Activated CD4-positive, alpha-beta memory T cell treated with anti-CD3 and anti-CD28 coated beads for 36 hours (primary cell): ENCODE results near the gene CACNA1D. TPM values are rescaled to one million over a fixed set of nuclear protein-coding genes. Genes with fewer than 3 reads are reported as not detected.

ENCODE experiments used
- CTCF ChIA-PET: fragments of 350-600 bp; sonication (Branson Sonifier 250); formaldehyde crosslinking; loops from one replicate; lab custom pipeline; 2021; ENCODE audit warnings: antibody characterized with exemption, inconsistent platforms; lab: Charles Lee
- POLR2A ChIA-PET: fragments of 350-600 bp; sonication (Branson Sonifier 250); formaldehyde crosslinking; loops from one replicate; lab custom pipeline; 2021; ENCODE audit warnings: antibody characterized with exemption; lab: Charles Lee
- DNase-seq: peaks from one replicate; pipeline ENCODE4 v3.0.0-alpha.2; 2020
- H3K27ac Mint-ChIP-seq: one replicate; pipeline ENCODE4 v1.8.0; 2021; ENCODE audit warnings: mixed read lengths
- H3K27me3 Mint-ChIP-seq: one replicate; pipeline ENCODE4 v1.8.0; 2021; ENCODE audit warnings: mixed read lengths
- H3K36me3 Mint-ChIP-seq: one replicate; pipeline ENCODE4 v1.8.0; 2021; ENCODE audit warnings: mixed read lengths
- H3K4me1 Mint-ChIP-seq: one replicate; pipeline ENCODE4 v1.8.0; 2021; ENCODE audit warnings: low read depth, mixed read lengths
- H3K4me3 Mint-ChIP-seq: one replicate; pipeline ENCODE4 v1.8.0; 2021; ENCODE audit warnings: mild to moderate bottlenecking, mixed read lengths
- H3K9me3 Mint-ChIP-seq: one replicate; pipeline ENCODE4 v1.8.0; 2021; ENCODE audit warnings: mixed read lengths
- intact Hi-C: fragments of 100-400 bp; cut with micrococcal nuclease; formaldehyde crosslinking; loops from one replicate; pipeline ENCODE4 v1.15.1; 2023
- total RNA-seq, 2 experiments: library from RNA; stranded (reverse); gene quantifications; one replicate each; pipeline ENCODE4 v1.2.3, GENCODE V29; 2021

Gene CACNA1D
- total RNA-seq, 2 experiments from 2014 or later: 0.24 to 0.53 TPM

DNA sequence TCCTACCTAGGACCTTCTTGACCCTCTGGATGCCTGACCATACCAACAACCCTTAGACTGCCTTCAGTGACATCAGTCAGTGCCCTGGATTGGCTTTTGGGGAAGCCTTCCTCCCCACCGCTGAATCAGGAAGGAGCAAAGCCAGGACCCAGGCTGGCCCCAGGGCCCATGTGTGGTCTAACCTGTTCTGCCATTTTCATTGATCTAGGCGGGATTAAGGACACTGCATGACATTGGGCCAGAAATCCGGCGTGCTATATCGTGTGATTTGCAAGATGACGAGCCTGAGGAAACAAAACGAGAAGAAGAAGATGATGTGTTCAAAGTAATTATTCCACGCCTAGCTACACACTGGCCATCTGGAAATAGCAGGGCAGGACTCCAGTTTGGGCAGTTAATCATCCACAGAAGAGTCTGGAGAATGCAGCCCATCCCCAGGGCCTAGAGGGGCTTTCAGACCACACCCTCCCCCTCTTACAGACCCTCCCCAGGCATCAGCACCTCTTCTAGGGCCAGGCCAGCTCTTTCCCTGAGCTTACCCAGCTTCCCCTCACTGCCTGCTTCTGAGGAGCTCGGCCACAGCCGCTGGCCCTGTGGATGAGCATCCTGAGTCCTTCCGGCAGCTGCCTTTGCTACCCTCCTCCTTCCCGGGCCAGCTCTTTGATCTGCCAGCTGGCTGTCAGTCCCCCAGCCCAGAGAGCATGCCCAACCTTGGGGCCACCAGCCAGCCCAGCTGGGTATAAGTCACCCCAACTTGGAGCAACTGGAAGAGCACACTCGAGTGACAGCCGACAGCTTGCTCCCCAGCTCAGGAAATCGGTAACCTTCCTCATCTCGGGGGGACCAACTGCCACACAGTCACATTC is 305.9 kb downstream of the CACNA1D start:
- Mint-ChIP-seq H3K27me3 (no peaks in the 10 kb centered on the region), H3K9me3 (no peaks in the 10 kb centered on the region), H3K4me3 (no peak overlapping the region), H3K27ac (no peak overlapping the region), H3K4me1 (no peaks in the 10 kb centered on the region), H3K36me3 (no peaks in the 10 kb centered on the region)
- POLR2A ChIA-PET: no interaction called here
- CTCF ChIA-PET: no interaction called here
- DNase-seq: no peak
- intact Hi-C loops: no loop called here

- ChIA-PET POLR2A (no interaction called here), CTCF (no interaction called here)
- intact Hi-C loops: no loop called here
- H3K27ac Mint-ChIP-seq: no peak overlapping the region
- peaks cover under 1% of the 10 kb centered on the region for H3K27me3 Mint-ChIP-seq
- DNase-seq: no peak
- no peaks in the 10 kb centered on the region for H3K9me3 Mint-ChIP-seq
- no peak overlapping the region for H3K4me3 Mint-ChIP-seq
- H3K36me3 Mint-ChIP-seq: no peaks in the 10 kb centered on the region
- H3K4me1 Mint-ChIP-seq: no peaks in the 10 kb centered on the region
Measured at GRCh38 chr3:53801319-53801718, 306.9 kb downstream of the CACNA1D start.

DNA sequence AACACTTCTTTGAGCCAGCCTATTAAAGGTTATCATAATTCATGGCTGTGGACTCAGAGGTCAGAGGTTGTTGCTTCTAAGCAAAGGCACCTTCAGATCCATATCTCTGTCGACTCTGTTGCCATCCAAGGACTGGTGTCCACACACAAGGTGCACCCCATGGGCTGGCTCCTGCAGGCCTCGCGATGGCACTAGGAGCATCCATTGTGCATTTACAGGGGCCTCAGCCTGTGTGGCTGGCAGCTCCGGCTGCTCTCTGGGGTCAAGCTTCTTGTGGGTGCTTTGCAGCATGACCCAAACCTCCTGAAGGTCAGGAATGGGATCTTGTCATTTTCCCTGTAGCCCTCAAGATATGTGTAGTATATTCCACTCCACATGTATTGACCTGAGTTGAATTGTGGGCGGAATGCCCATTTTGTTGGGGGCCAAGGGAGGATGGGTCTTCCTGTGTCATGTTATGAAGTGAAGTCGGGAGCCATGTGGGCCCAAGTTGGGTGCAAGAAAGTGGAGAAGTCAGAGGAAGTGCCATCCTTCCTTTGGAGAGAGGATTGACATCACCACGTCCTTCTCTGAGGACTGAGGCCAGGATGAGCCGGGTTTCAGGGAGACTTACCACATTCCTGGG is 308.0 kb downstream of the CACNA1D start:
- H3K36me3 Mint-ChIP-seq: no peaks in the 10 kb centered on the region
- DNase-seq: no peak
- CTCF ChIA-PET: no interaction called here
- intact Hi-C loops: no loop called here
- no peak overlapping the region for H3K4me3 Mint-ChIP-seq
- H3K27me3 Mint-ChIP-seq: peaks cover 6% of the 10 kb centered on the region
- no peak overlapping the region for H3K27ac Mint-ChIP-seq
- POLR2A ChIA-PET: no interaction called here
- no peaks in the 10 kb centered on the region for H3K4me1 Mint-ChIP-seq
- H3K9me3 Mint-ChIP-seq: no peaks in the 10 kb centered on the region

GRCh38 chr3:53803124-53803815 is 308.9 kb downstream of the CACNA1D start:
- Mint-ChIP-seq H3K27ac (no peak overlapping the region), H3K9me3 (no peaks in the 10 kb centered on the region), H3K27me3 (peaks cover 6% of the 10 kb centered on the region), H3K36me3 (no peaks in the 10 kb centered on the region), H3K4me3 (no peak overlapping the region), H3K4me1 (no peaks in the 10 kb centered on the region)
- POLR2A ChIA-PET: no interaction called here
- CTCF ChIA-PET: no interaction called here
- intact Hi-C loops: no loop called here
- no peak for DNase-seq

GRCh38 chr3:53803816-53804695 is 309.6 kb downstream of the CACNA1D start:
- H3K4me3 Mint-ChIP-seq: no peak overlapping the region
- POLR2A ChIA-PET: no interaction called here
- DNase-seq: no peak
- no peaks in the 10 kb centered on the region for H3K4me1 Mint-ChIP-seq
- no peak overlapping the region for H3K27ac Mint-ChIP-seq
- CTCF ChIA-PET: no interaction called here
- H3K36me3 Mint-ChIP-seq: no peaks in the 10 kb centered on the region
- intact Hi-C loops: no loop called here
- peaks cover 11% of the 10 kb centered on the region for H3K27me3 Mint-ChIP-seq
- no peaks in the 10 kb centered on the region for H3K9me3 Mint-ChIP-seq

- Mint-ChIP-seq H3K4me3 (no peak overlapping the region), H3K27me3 (peaks cover 11% of the 10 kb centered on the region), H3K36me3 (no peaks in the 10 kb centered on the region), H3K9me3 (no peaks in the 10 kb centered on the region), H3K27ac (no peak overlapping the region), H3K4me1 (no peaks in the 10 kb centered on the region)
- peak; percentile 5 for DNase-seq
- CTCF ChIA-PET: no interaction called here
- intact Hi-C loops: no loop called here
- POLR2A ChIA-PET: no interaction called here
Measured at GRCh38 chr3:53804697-53805462, 310.5 kb downstream of the CACNA1D start.

GRCh38 chr3:53805463-53806159 is 311.2 kb downstream of the CACNA1D start:
- H3K9me3 Mint-ChIP-seq: no peaks in the 10 kb centered on the region
- H3K27me3 Mint-ChIP-seq: peaks cover 11% of the 10 kb centered on the region
- ChIA-PET POLR2A (no interaction called here), CTCF (no interaction called here)
- H3K27ac Mint-ChIP-seq: no peak overlapping the region
- no peaks in the 10 kb centered on the region for H3K4me1 Mint-ChIP-seq
- DNase-seq: peak; percentile 3
- intact Hi-C loops: no loop called here
- no peaks in the 10 kb centered on the region for H3K36me3 Mint-ChIP-seq
- H3K4me3 Mint-ChIP-seq: no peak overlapping the region

DNA sequence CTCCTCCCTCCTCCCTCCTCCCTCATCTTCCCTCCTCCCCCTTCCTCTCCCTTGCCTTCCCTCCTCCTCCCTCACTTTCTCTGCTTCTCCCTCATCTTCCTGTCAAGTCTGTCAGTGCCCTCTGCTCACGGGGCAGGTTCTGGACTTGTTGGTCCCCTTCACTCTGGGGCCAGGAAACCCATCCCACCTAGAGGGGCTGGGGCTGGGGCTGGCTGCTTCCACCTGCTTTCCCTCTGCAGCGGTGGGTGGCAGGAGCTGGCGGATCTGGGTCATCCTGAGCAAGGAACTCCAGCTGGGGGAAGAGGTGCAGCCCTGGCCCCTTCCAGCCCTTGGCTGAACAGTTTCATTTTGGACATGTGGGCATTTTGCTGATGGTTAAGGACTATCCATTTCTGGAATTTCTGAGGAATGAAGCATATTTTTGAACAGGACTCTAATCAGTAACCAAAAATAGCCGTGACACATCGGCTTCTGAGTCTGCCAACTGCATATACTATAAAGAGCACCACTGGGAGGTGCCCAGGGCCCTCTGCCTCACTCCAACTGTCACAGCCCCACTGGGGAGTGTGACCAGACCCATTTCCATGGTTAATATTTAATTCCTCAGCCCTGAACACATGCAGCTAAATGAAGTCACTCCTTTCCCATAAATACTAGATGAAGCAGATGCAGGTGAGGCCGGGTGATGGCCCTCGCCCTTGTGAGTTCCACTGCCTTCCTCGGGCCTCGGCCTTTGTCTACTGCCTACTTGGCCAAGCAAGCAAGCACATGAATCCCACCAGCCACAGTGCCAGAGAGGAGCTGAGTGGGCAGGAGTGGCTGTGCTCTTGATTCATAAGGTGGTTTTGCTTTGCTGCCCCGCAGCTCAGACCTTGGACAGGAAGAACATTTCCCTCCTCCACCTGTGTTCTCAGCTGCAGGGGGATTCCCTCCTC is 312.0 kb downstream of the CACNA1D start:
- CTCF ChIA-PET: no interaction called here
- peak; percentile 5 for DNase-seq
- Mint-ChIP-seq H3K36me3 (no peaks in the 10 kb centered on the region), H3K27ac (no peak overlapping the region), H3K4me3 (no peak overlapping the region), H3K27me3 (peaks cover 11% of the 10 kb centered on the region), H3K9me3 (no peaks in the 10 kb centered on the region), H3K4me1 (no peaks in the 10 kb centered on the region)
- intact Hi-C loops: no loop called here
- POLR2A ChIA-PET: no interaction called here

DNA sequence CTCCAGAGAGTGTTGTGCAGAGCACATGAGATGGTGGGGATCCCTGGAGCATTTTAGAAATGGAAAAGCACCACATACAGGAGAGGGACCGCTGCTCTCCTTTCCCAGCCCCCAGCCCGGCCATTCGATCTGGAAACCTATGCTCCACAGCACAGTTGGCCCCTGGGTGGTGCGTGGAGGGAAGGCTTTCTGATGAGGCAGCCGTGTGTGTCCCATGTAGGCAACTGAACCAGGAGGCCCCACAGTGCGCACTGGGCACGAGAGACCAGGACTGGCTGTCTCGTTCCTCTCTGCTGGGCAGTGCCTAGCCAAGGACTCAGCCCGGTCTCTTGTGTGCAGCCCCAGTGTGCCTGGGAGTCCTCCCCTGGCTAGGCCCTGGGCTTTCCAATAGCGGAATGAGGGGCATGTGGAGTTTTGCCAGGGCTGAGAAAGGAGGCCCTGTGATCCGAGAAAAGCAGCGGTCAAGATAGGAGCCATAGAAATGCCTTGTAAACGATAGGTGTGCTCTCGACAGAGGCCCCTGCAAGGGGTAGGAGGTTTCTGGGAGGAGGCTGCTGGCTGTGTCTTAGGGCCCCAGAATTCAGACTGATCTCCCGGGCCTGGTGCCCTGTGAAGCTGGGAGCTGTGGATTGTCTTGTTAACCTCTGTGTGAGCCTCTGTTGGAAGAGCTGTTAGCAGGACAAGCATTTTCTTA is 312.9 kb downstream of the CACNA1D start:
- peak; percentile 3 for DNase-seq
- CTCF ChIA-PET: no interaction called here
- H3K4me3 Mint-ChIP-seq: no peak overlapping the region
- no peak overlapping the region for H3K27ac Mint-ChIP-seq
- intact Hi-C loops: no loop called here
- no peaks in the 10 kb centered on the region for H3K36me3 Mint-ChIP-seq
- peaks cover 11% of the 10 kb centered on the region for H3K27me3 Mint-ChIP-seq
- POLR2A ChIA-PET: no interaction called here
- H3K9me3 Mint-ChIP-seq: no peaks in the 10 kb centered on the region
- no peaks in the 10 kb centered on the region for H3K4me1 Mint-ChIP-seq

DNA sequence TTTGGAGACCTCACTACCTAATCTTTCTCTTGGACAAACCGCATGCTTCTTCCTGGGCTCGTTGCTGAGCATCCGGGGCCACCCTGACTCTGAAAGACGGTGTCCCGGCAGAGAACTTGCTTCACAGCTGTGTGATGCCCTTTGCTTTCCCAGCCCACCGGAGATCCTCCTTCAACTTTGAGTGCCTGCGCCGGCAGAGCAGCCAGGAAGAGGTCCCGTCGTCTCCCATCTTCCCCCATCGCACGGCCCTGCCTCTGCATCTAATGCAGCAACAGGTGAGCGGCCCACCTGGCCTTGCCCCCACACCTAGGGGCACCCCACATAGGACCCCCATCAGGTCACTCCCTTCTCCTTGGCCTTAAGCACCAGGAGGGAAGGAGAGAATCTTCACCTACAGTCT is 314.1 kb downstream of the CACNA1D start:
- no peak overlapping the region for H3K27ac Mint-ChIP-seq
- H3K9me3 Mint-ChIP-seq: no peaks in the 10 kb centered on the region
- no peaks in the 10 kb centered on the region for H3K36me3 Mint-ChIP-seq
- peaks cover 11% of the 10 kb centered on the region for H3K27me3 Mint-ChIP-seq
- H3K4me3 Mint-ChIP-seq: no peak overlapping the region
- ChIA-PET CTCF (no interaction called here), POLR2A (no interaction called here)
- DNase-seq: no peak
- H3K4me1 Mint-ChIP-seq: no peaks in the 10 kb centered on the region
- intact Hi-C loops: no loop called here
